Measurements from ENCODE around the gene APBB2.

DNA sequence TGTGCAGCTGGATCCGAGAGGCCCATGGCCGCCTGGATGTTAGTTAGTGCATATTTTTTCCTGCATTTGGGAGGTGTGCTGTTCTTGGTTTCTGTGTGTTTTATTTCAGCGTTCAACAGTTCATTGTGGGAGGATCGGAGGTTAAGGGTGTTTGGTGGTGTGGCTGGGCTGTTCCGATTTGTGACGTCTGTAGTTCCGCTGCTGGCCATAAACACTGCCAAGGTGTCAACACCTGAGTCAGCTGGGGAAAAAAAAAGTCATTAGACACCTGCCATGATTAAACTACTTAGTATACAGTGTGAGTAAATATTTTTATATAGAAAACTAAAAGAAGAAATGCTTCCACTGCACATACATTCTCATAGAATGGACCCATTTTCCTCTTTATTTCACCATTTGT is 200.2 kb downstream of the APBB2 start:
- TF ChIP-seq SUZ12 (IDR thresholded peaks at IDR 0.05; ENCODE audit: extremely low read depth, insufficient read depth, insufficient read length), result no peak
- TF ChIP-seq YY1 (IDR thresholded peaks at IDR 0.05; ENCODE audit: insufficient read depth, insufficient read length), result no peak
- no peak for TF ChIP-seq ZNF274 (IDR thresholded peaks at IDR 0.05; ENCODE audit: low read depth, low read length)
